CD4-positive, alpha-beta T cell treated with Interleukin-17A for 1 hour (primary cell): ENCODE results near the gene EDN2.

Experiments used
- DNase-seq: peaks from one replicate; pipeline ENCODE4 v3.0.0-alpha.2; 2020

The EDN2 gene

DNA sequence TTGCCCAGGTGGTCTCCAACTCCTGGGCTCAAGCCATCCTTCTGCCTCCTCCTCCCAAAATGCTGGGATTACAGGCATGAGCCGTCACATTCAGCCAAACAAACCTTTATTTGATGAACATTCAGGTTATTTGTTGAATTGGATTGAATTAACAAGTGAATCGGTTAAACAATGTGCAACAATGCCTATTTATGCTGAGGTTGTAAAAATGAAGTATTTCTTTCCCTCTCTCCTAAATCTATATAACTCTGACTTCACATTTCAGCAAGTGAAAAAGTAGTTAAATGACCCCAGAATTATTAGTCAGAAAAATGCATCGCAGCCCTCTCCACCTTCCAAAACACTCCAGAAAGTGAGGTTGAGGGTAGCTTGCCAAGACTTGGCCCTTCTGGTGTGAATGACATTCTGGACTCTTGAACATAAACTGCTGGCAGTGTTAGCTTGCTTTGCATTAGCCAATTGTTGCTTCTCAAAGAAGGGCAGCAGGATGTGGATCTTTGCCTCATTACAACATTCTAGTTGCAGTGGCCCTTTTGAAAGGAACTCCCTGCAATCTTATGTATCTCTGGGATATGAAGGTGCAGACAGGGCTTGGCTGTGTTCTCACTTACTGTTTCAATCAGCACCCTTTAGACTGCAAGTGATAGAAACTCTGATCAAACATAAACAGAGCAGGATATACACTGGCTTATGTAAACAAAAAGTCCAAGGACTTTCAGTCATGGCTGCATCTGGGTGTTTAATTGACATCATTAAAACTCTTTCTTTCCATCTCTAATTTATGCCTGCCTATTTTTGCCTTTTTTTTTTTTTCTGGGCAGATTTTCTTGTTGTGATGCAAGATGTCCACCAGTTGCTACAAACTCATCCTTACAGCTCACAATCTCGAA is 22.4 kb downstream of the EDN2 start:
- DNase-seq, result no peak

DNA sequence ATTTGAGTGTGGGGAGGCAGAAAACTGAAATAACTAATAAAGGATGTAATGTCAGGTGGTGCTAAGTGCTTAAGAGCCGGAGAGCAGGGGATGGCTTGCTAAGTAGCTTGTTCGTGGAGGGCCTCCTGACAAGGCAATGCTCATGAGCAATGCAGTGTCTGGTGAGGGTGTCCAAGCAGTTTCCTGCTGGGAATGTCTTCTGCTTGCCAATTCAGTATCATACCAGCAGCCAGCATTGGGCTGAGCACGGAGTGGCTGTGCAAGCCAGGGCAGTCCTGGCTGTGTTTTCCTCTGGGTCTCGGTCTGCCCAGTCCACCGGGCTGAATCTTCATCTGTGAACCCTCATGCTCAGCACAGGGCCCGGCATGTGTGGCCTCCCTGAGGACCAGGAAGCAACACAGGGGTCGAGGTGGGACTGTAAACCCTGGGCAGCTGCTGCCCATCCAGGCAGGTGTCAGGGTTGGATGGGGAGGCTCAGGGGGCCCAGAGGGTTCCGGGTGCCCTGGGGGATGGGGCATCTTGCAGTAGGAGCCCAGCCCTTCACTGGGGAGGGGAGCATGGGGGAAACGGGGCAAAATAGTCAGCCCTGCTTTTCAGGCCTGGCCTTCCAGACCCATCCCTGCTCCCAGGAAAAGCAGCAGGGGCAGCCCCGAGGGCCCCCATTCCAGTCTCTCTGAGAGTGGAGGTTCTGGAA is 27.5 kb downstream of the EDN2 start:
- no peak for DNase-seq

DNA sequence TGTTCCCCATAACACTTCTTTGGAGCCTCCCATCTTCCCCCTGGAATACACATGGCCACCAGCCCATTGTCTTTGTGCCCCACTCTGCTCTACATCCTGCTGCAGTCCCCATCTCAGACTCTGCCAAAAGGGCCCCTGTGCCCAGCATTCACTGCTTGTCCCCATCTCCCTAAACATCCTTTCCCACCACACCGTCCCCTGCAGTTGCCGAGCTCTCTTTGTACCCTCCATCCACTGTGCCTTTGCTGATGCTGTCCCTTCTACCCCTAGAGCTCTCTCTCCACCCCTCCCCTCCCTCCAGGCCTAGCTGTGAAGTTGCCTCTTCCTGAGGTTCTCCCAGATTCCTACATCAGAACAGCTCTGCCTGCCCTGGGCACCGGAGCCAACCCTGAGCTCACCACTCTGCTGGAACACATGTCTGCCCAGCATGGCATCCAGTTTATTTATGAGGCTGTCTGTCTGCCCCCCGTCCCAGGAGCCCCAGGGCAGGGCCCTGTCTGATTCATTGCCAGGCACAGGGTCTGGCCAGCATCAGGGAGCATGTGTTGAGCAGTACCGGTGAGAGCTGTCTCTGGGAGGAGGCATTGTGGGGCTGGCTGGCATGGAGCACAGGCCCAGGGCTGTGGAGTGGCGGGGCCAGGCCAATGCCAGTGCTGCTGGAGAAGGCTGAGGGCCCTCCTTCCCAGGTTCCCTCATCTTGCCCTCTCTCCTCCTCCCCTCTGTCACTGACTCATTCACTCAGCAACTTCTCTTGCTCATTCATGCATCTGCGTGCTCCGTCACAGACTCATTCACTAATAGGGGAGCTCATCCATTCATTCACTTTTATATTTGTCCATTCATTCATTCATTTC is 28.8 kb downstream of the EDN2 start:
- DNase-seq, result no peak

DNA sequence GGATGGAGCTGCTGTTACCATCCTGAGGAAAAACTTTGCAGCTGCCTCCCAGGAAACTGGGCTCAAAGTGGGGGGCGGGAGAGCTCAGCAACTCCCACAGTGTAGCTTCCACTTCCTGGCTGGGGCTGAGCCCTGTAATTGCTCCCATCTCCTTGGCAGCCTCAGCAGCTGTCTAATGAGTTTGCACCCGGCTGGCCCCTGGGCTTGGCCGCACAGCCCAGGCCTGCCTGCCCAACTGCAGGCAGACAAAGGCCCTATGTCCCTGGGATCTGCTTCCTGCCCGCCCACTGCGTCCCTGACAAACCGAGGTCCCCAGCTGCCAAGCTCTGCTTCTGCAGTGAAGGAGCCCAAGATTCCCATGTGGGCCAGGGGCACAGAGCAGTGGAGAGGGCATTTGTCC is 30.1 kb downstream of the EDN2 start:
- DNase-seq, result no peak

DNA sequence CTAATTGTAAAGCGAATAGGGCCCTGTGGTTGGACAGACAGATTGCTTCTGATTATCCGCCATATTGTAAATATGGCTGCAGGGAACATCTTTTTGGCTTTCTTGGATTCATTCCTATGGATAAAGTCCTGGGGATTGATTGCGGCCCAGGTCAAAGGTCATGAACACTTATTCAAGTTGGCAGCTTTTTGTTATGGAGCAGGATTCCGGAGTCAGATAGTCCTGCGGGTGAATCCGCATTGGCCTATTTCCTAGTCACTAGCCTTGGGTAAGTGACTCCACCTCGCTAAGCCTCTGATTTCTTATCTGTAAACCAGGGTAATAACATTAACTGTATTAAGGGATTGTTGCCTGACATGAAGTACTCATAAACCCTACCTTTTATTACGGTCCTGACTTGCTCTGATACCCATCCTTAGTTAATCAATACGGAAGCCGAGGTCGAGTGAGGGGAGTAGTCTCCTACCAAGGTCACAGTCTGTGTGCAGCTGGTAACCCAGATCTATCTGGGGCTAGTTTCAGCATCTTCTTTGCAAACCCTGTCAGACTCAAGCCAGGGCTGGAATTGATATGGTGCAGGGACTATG is 31.7 kb downstream of the EDN2 start:
- DNase-seq, result no peak

DNA sequence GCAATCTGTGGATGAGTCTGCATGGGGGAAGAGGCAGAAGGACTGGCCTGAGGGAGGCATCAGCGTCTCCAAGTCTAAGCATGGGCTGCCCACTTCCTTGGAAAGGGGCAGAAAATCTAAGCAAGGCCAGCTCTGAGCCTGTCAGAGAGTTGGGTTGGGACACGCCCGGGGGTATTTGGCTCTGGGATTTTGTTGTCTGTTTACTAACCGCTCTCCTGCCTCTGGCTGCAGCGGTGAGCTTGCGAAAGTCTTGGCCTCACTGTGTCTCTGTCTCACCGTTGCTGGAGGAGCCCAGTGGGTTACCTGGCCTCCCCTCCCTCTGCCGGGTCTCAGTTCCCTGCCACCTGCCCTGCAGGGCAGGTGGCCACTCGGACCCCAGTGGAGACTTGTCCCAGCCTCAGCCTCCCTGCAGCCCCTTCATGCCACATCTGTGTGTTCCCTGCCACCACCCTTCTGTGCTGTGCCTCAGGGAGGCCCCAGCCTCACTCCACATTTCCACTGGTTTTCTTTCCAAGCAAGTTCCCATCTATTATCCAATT is 33.7 kb downstream of the EDN2 start:
- DNase-seq, result no peak

DNA sequence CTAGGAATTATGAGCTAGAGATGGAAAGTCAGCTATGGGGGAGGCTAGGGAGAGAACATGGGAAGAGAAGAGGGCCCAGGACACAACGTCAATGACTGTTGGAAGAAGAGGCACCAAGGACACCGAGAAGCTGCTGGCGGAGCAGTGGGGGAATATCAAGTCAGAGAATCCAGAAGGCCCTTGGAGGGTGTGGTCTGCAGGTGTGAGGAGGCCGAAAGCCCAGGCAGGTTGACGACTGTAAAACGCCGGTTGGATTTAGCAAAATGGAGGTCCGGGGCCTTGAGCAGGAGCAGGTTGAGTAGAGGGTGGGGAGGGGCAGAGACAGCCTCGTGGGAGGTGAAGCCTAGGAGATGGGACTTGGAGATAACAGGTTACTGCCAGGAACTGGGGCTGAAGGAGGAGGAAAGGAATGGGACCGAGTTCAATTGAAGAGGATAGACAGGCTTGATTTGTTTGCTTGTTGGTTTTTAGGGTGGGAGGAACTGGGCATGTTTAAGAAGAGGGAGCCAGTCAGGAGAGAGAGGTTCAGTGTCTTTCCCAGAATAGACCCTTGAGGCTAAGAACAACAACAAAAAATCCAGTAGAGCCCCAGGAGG is 35.1 kb downstream of the EDN2 start:
- no peak for DNase-seq

DNA sequence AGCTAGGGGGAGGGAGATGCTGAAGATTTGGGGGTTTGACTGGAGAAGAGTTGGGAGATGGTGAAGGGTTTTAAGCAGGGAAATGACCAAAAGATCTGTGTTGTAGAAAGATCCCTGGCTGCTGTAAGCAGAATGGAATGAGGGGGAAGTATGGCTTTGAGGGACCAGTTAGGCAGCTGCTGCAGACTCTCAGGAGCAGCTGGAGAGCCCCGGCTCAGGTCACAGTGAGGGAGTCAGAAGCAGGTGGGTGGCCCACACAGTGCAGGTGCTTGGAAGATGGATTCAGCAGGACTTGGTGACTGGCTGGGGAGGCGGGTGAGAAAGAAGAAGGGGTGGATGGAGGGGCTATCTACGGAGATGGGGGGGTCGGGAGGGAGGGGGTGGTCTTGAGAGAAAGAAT is 35.7 kb downstream of the EDN2 start:
- DNase-seq, result no peak

DNA sequence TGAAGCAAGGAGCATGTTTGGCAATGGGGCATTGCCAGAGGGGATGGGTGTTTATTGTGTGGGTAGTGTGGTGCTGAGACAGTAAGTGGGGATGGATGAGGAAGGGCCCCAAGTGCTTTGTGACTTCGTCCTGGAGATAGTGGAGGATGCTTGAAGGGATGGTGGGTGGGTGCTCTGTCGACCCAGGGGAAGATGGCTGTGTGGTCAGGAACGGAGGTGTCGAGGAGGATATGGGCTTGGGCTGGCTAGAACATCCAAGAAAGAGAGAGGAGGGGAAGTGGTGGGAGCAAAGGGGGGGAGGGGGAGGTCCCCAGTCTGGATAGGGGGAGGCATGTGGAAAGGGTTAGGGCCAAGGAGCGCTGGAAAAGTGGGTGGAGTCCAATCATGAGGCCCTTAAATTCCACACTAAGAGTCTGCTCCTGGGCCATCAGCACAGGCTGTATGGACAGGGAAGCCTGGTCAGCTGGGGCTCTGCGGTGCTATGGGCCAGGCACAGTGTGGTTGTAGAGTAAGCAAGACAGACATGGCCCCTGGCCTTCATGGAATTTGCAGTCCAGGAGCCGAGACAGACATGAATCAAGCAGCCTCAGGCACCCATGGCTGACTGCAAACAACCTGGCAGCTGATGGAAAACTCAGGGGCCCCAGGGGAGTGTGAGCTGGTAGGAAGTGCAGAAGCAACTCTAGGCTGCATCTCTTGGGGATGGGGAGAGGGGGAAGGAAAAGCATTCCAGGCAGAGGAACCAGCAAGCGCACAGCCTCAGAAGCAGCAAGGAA is 36.3 kb downstream of the EDN2 start:
- DNase-seq, result no peak

DNA sequence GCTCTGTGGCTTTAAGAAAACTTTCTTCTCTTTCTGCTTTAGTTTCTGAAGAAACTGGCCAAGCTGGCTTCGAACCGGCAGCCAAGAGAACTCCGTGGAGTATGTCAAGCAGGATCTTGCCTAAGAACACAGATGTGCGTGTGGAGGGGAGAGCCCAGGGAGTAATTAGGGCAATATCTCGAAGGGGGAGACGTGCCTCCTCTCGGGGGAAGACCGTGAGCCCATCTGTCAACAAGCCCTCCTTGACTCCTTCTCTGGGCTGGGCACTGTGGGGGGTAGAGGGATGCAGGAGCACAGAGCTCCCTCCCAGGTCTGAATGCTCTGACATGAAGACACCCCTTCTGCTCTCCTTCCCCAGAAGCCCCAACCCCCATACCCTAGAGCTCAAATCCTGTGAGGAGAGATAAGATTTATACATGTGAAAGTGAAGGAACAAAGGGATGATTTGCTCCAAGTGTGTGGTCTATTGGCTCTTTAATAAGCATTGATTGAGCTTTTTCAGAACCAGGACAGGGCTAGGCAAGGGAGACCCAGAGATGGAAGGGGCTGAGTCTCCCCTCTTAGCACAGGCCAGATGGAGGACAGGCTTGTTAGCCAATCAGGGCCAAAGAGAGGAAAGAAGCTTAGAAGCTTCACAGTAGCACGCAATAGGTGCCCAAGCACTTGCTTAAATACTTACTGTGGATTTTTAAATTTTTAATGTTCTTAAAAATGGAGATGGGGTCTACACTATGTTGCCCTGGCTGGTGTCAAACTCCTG is 37.5 kb downstream of the EDN2 start:
- no peak for DNase-seq

DNA sequence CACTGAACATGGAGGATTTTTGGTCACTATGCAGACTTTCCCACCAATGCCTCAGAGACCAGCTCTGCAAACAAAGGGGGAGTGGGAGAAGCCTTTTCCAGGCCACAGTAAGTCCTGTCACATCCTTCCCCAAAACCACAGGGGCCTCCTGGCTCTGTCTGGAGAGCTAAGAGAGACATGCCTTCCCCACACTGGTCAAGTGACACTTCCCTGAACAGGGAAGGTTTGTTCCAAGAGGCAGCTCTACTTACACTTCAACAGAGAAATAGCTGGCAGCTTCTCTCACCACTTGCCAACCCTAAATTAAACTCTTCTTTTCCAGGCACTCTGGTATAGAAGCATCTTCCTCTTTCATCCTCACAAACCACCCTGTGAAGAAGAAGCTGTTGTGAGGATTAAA is 39.7 kb downstream of the EDN2 start:
- no peak for DNase-seq

DNA sequence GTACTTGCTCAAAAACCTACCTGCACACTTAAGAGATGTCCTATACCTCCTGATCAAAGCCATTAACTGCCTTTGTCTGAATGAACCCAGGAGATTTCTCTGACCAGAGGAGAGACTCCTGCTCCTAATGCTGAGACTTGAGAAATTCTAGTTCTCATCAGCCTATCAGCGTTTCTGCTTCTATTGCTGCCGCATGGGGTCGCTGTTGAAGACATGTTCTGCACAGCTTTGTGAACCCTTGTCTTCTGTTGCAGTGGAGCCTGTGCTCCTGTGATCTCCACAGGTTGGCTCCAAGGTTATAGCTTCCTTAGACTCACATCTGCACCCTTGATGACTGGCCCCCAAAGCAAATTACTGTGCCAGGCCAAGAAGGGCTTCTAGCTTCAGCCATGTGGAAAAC is 40.2 kb downstream of the EDN2 start:
- no peak for DNase-seq

DNA sequence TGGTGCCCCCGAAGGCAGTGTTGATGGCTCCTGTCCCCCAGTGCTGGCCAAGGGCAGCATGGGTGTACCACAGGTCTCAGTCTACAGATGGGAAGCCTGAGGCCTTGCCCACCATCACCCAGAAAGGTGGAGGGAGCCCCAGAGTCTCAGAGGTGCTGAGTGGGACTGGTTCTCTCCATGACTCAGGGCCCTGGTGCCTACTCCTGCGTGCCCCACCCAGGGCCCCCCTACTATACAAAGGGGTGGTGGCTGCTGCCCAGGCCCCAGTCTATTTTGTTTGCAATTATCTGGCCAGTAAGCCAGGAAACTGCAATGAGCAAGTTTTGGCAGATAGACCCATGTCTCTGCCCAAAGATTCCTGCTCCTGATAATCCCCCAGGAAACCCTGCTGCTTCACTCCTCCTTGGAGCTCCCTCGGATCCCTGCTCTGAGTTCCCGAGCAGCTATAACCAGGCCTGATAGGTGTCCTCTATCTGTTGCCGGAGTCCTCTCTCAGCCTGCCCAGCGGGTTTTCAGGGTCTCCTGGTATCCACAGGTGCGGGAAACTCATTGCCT is 41.7 kb downstream of the EDN2 start:
- no peak for DNase-seq

DNA sequence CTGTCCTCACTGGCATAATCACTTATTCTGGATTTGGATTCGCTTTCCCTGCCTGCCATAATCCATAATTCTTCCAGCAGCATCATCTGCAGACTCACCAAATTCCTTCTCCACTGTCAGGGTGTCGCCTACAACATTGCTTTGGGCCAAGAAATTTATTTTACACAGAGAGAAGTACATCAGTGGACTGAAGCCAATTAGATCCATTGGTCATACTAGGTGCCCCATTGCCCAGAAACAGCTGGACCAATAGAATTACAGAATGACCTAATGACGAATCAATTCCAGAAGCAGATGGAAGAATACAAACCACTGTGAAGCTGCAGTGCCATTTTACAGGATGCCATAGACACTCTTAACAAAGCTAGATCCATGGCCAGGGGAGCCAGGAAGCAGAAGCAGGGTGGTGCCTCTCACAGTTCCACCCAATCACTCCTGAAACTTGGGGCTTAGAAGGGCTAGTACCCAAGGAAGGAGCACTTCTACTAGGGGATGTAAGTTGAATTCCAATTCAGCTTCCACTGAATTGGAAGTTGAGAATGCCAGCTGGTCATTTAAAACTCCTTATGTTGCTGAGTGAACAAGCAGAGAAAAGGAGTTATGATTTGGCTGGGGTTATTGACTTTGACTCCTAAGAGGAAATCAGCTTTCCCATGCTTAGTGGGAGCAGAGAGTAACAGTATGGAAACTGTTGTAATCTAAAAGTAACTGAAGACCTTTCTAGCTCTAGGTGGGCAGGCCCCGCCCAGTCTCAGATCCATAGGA is 44.0 kb downstream of the EDN2 start:
- no peak for DNase-seq

DNA sequence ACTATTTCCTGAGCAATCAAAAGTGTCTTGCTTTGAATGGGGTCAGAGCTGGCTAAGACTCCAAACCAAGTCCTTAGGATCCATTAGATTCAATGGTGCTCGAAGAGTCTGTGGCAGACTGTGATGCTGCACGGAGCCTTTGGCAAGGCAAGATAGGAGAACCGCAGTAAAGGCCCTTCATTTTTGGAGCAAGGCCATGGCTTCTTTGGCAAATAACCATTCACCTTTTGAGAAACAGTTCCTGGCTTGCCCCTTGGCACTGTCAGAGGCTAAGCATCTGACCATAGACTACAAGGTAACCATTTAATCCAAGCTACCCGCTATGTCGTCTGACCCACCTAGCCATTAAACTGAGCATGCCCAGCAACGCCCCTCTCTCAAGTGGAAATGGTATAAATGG is 45.2 kb downstream of the EDN2 start:
- DNase-seq, result no peak

DNA sequence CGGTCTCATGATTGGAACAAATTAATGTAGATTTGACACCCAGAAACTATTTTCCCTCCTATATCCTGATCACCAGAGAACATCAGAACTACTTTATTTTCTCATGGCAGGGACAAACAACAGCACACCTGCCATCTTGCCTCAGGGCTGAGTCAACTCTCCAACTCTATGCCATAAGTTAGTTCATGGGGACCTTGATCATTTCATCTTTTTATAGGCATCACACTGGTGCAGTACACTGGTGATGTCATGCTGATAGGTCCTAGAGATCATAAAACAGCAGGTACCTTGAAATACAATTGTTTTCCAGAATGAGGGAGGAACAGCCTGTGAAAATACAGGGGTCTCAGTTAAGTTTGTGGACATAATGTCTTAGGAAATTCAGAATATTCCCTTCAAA is 45.8 kb downstream of the EDN2 start:
- DNase-seq, result no peak

DNA sequence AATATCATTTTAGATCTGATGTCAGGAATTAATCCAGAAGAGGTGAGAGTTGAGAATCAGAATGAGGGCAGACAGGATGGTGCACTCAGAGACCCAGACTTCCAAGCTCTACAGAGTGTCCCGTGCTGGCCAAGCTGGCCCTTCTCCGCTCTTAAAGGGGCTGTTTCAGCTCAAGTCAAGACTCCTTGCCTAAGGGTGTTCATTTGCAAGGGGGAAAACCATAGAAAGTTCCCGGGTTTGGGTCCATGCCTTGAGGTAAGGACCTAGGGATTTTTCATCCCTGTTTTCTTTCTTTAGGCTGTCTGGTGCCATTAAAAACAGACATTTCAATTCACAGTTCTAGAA is 47.5 kb downstream of the EDN2 start:
- DNase-seq, result no peak

DNA sequence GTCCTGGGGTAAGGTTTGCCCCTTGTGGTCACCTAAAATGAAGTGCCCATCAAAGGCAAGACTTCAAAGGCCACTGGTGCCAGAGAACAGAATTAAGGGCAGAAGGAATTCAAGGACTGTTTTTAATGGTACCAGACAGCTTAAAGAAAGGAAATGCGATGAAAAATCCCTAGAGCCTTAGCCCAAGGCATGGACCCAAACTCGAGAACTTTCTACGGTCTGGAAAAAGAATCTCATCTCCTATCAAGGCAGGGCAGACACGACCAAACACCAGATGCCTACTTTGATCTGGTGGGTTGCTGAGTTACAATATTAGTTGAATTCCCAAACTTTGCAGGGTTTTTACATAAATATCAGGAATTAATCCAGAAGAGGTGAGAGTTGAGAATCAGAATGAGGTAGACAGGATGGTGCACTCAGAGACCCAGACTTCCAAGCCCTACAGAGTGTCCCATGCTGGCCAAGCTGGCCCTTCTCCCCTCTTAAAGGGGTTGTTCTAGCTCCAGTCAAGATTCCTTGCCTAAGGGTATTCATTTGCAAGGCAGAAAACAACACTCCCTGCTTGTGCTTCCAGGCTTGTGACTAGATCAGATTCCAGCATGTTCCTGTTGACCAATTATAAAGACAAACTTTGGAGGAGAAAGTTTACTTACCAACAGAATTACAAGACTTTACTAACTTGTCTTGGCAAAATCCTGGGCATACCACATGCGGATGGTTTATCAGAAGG is 48.0 kb downstream of the EDN2 start:
- no peak for DNase-seq

DNA sequence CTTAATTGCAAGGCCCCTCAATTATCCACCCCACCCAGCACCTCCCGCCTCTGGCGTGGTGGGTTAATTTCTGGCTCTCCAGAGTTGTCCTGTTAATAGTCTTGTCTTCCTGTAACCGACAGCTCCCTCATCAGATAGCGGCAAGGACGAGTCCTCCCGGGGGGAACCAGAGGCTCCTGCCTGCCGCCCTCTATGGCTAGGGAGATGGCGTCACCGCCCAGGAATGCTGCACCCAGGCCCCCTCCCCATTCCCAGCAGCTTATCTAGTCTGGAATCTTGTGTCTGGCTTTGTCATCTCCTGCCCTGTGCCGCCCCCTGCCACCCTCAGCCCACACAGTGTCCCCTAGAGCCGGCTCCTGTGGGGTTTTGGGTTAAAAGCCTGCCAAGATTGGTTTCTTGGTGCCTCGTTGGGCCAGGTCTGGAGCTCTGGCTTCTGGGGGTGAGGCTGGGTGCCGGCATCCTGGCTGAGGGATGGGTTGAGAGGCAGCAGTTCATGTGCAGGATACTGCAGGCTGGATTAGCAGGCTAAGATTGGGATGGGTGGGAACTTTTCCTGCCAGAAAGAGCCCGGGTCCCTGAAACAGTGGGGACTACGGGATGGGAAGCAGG is 48.8 kb downstream of the EDN2 start:
- DNase-seq, result no peak
